Rectal smooth muscle tissue (tissue), 1 donor: ENCODE measurements around the gene PCNA.

Source experiments
- H3K27ac ChIP-seq: one replicate; pipeline ENCODE4 v1.7.0; 2013; ENCODE audit warnings: low read depth, low read length, inconsistent platforms
- H3K27me3 ChIP-seq: one replicate; pipeline ENCODE4 v1.7.0; 2013; ENCODE audit warnings: low read length; ENCODE audit not compliant: control insufficient read depth, insufficient read depth
- H3K36me3 ChIP-seq: one replicate; pipeline ENCODE4 v1.7.0; 2013; ENCODE audit warnings: low read length; ENCODE audit not compliant: control insufficient read depth, insufficient read depth
- H3K4me1 ChIP-seq: one replicate; pipeline ENCODE4 v1.7.0; 2013; ENCODE audit warnings: low read length; ENCODE audit not compliant: control insufficient read depth, insufficient read depth
- H3K4me3 ChIP-seq: one replicate; pipeline ENCODE4 v1.7.0; 2013; ENCODE audit warnings: low read length
- H3K9ac ChIP-seq: one replicate; pipeline ENCODE4 v1.7.0; 2013; ENCODE audit warnings: low read length

Gene PCNA

DNA sequence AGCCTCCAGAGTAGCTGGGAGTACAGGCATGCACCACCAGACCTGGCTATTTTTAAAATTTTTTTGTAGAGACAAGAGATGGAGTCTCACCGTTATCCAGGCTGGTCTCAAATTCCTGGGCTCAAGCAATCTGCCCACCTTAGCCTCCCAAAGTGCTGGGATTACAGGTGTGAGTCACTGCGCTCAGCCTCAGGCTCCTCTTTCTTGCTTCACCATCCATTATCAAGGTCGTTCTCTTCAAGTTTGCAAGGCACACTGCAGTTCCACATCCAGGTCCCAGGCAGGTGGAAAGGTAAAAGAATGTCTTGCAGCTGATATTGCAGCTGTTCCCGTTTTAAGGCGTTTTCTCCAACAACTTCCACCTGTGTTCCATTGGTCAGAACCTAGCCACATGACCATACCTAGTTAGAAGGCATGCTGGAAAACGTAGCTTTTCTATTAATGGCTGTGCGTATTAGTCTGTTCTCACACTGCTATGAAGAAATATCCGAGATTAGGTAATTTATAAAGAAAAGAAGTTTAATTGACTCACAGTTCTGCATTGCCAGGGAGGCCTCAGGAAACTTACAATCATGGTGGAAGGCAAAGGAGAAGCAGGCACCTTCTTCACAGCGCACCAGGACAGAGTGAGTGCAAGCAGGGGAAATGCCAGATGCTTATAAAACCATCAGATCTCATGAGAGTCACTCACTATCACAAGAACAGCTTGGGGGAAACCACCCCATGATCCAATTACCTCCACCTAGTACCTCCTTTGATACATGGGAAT lies 51.7 kb downstream of the PCNA start:
- Histone ChIP-seq H3K27me3 (no peaks in the 10 kb centered on the region), H3K27ac (no peak overlapping the region), H3K4me3 (no peak overlapping the region), H3K4me1 (peaks cover 3% of the 10 kb centered on the region), H3K36me3 (no peaks in the 10 kb centered on the region), H3K9ac (no peak overlapping the region)

DNA sequence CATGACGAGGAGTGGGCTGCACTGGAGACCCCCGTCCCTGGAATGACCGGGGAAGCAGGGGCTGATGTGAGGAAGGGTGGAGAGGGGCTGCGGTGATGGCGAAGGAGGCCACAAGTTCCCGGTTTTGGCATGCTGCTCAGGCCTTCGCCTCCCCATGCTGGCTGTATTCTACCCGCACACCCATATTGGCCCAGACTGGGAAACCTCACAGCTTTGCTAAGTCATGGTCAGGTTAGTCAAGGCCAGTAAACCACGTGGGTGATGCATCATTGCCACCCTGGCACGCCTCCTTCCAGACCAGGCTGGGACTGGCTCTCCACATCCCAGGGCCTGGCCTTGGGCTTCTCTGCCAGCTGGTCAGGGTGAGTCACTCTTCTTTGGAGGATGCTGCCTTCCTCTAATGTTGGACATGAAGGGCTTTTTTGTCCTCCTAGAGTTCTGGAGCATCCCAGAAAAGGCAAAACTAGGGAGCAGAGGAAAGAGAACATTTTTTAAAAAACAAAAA lies 53.8 kb downstream of the PCNA start:
- H3K4me3 ChIP-seq, result no peak overlapping the region
- H3K27ac ChIP-seq, result no peak overlapping the region
- no peaks in the 10 kb centered on the region for H3K4me1 ChIP-seq
- no peaks in the 10 kb centered on the region for H3K27me3 ChIP-seq
- H3K36me3 ChIP-seq, result no peaks in the 10 kb centered on the region
- no peak overlapping the region for H3K9ac ChIP-seq

GRCh38 chr20:5065166-5065878 lies 54.4 kb downstream of the PCNA start:
- H3K27ac ChIP-seq, result no peak overlapping the region
- no peaks in the 10 kb centered on the region for H3K4me1 ChIP-seq
- H3K4me3 ChIP-seq, result no peak overlapping the region
- H3K36me3 ChIP-seq, result no peaks in the 10 kb centered on the region
- H3K9ac ChIP-seq, result no peak overlapping the region
- no peaks in the 10 kb centered on the region for H3K27me3 ChIP-seq
